ENCODE results near the gene FRMD4A.

The FRMD4A gene

DNA sequence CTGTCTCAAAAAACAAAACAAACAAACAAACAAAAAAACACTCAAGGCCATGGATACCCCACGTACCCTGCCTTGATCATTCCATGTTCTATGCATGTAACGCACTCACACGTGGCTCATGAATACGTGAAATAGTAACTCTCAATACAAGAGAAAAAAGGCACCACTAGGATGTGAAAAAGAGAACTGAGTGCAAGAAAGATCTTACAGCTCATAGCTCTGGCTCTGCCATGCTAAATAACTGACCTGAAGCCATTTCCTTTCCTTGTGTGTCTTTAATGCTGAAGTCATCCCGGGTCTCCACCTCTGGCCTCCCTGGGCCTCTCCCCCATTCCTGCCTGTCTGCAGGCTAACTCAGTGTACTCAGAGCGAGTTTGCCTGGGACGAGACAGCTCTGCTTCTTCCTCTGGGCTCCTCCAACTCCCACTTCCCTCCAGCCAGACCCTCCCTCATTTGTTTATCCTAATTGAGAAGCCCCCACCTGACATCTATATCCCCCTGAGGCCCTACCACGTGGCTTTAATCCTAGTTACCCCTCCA, 626.7 kb downstream of the FRMD4A start:
- DNase-seq (ENCODE audit: low read depth in 2 of 2): no peak

DNA sequence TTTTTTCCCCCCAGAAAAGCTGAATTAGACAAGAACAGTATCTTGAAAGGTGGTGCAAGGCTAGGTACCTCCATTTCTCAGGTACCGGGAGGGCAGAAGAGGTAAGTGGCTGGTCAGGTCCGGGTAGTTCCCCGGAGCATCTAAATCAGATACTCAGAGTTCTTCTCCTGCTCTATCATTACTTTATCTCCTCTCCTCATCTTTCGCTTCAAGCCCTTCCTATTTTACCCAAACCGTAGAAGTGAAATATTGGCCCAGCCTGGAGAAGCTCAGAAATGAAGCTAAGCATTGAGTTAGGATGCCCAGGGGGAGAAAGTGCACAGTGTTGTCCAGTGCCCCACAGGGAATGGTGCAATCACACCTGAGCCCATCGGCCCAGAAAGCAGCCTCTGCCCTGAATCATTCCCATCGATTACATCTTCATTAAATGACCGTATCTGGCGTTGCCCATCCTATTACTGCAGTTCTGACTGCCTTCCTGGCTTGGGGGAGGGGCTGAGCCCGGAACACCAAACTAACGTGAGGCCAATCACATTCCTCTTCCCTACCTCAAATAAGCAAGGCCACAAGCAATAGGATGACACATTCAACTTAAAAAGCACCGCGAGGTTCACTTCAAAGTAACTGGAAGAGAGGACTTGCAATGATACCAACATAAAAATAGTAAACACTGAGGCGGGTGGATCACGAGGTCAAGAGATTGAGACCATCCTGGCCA, 627.5 kb downstream of the FRMD4A start:
- no peak for DNase-seq (ENCODE audit: low read depth in 2 of 2)

GRCh38 chr10:13701157-13701919, 629.4 kb downstream of the FRMD4A start:
- DNase-seq (ENCODE audit: low read depth in 2 of 2): no peak

DNA sequence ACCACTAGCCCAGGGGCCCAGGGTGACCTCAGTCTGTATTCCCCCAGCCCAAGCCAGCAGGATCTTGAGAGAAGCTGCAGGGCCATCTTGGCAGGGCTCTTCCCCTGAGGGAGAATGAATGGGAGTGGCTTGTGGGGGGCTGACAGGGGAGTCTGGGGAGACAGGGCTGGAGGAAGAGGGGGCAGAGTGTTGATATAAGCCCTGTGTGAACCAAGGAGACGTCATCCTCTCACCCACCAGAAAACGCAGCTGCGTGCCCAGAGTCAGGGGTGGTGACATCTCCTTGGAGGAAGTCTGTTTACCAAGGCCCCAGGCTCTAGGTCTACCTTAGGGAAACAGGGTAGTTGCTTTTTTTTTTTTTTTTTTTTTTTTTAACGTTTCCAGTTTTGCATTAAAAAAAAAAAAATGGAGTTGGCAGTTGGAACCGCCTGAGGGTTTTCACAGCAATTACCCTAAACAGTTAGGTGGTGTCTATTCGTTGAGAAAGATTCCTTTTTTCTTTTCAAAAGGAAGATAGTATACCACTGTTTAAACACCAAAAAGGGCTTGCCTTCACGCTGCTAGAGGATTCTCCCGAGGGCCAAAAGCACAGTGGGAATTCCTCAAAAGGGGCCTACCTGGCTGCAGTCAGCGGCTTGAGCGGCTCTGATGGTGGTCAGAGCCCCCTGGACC, 630.1 kb downstream of the FRMD4A start:
- DNase-seq (ENCODE audit: low read depth in 2 of 2): no peak

DNA sequence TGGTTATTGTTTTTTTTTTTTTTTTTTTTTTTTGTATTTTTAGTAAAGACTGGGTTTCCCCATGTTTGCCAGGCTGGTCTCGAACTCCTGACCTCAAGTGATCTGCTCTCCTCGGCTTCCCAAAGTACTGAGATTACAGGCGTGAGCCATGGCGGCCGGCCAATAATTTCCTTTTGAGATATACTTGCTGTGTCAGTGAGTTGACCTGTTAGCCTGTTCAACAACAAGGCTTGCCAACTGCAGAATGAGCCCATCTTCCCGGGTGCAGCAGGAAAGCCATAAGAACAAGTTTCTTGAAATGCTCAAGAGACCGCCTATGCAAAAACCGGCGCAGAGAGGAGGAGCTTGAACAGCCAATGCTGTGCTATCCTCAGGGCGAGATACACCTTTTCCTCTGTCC, 631.5 kb downstream of the FRMD4A start:
- no peak for DNase-seq (ENCODE audit: low read depth in 2 of 2)

- no peak for DNase-seq (ENCODE audit: low read depth in 2 of 2)
Observed at GRCh38 chr10:13698217-13698616, 632.5 kb downstream of the FRMD4A start.

- DNase-seq (ENCODE audit: low read depth in 2 of 2): no peak
Observed at GRCh38 chr10:13696071-13696470, 634.7 kb downstream of the FRMD4A start.

DNA sequence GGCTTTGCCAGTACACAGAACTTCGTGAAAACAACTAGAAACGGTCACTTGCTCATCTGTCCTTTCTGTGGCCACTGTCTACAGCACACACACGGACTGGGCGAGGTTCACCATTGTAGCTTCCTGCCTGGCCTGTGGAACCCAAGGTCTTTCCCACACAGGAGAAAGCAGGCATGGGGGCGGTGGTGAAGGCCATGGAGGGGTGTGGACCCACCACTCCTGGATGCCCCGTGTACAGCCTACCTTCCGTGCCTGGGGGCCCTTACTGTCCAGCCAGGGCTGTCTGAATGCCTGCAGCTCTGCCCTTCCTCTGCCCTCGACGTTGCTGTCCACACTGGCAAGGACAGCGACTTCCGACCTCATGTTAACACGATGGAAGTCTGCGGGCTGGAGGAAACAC, 635.1 kb downstream of the FRMD4A start:
- no peak for DNase-seq (ENCODE audit: low read depth in 2 of 2)

GRCh38 chr10:13693783-13694700, 636.7 kb downstream of the FRMD4A start:
- DNase-seq (ENCODE audit: low read depth in 2 of 2): no peak

DNA sequence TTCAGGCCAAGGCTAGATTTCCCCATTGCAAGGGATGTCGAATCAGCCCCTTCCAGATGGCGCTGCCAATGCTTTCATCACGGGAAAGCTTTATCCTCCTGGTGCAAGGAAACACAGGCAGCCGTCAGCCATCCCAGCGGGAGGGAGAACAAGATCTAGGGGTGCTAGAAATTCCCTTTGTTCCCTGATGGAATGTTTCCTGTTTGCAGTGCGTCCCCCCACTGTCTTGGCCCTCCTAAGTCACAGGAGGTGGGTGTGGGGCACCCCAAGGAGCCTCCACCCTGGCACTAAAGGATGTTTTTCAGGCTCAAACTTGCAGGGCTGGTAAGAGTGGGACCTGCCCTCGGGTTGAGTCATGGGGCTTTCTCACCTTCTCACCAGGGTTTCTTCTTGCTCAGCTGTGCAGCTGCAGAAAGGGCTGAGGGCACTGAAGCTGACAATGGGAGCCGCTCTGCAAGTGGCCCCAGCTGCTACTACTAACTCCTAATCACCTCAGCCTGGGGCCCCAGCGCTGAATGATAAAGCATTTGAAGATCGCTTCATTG, 640.4 kb downstream of the FRMD4A start:
- no peak for DNase-seq (ENCODE audit: low read depth in 2 of 2)

GRCh38 chr10:13686331-13686752, 644.4 kb downstream of the FRMD4A start:
- DNase-seq (ENCODE audit: low read depth in 2 of 2): no peak

- DNase-seq (ENCODE audit: low read depth in 2 of 2): no peak
Observed at GRCh38 chr10:13685885-13686284, 644.8 kb downstream of the FRMD4A start.

DNA sequence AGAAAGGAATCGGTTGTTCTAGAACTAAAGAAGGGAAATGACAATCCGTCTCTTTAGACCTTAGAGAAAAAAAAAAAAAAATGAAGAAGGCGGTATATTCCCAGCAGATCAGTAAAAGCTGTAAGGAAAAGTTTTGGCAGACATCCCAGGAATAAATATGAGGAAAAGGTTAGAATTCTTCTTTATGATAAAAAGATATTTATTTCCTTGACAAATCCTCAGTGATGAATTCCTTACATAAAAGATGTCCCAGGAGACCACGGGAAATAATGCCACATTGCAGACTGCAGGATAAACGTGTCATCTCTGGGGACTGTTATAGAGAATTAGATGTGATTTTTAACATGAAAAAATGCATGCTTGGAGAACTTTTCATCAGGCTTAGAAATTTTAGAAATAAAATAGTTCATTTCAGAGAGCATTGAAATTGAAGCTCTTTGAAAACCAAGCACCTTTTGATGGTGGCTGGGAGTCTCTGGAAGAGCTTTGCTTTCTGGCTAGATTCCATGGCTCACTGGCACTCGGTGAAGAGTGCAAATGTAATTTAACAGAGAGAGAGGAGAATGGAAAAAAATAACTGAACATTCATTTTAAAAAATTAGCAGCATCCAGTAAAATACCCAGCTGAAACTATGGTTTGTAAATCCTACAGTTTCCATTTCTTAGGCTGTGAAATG, 645.8 kb downstream of the FRMD4A start:
- no peak for DNase-seq (ENCODE audit: low read depth in 2 of 2)

- DNase-seq (ENCODE audit: low read depth in 2 of 2): no peak
Observed at GRCh38 chr10:13684252-13684791, 646.4 kb downstream of the FRMD4A start.

GRCh38 chr10:13683017-13683416, 647.7 kb downstream of the FRMD4A start:
- DNase-seq (ENCODE audit: low read depth in 2 of 2): no peak

DNA sequence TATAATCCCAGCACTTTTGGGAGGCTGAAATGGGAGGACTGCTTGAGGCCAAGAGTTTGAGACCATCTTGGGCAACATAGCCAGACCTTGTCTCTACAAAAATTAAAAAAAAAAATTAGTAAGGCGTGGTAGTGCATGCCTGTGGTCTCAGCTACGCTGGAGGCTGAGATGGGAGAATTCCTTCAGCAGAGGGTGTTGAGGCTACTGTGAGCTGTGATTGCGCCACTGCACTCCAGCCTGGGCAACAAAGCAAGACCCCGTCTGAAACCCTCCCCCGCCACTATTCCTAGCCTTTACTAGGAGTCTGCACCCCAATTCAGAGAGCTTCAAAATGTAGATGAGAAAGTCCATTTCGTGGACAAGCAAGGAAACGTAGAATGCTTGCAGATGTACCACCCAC, 648.8 kb downstream of the FRMD4A start:
- no peak for DNase-seq (ENCODE audit: low read depth in 2 of 2)

DNA sequence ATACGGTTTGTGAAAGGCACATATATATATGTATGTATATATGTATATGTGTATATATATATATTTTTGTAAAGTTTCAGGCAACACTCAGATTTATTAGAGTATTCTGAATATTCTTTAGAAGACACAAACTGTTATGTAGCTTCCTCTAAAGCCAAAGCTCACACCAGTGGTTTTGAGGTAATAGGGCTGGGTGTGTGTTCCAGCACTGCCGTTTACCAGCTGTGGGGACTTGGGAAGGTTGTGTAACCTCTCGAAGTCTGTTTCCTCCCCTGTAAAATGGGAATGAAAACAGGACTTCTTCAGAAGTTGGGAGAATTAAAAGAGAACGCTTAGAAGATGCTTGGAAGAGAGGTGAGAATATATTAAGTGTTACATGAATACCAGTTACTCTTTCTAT, 649.2 kb downstream of the FRMD4A start:
- no peak for DNase-seq (ENCODE audit: low read depth in 2 of 2)

DNA sequence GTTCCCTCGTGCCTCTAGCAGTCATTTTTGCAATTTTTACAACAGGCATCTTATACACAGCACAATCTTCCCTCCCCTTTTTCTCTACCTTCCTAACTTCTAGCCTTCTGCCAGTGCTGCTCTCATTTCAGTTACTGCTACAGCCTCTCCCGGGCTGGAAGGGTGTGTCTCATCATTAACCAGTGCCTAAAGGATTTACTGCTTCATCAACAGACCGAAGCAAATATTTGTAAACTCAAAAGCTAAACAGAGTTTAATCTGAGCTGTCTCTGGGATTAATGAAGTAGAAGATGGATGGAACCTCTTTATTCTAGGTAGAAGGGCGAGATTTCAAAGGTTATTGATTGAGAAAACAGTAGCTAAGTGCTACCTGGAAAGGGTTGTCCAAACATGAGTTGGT, 649.6 kb downstream of the FRMD4A start:
- no peak for DNase-seq (ENCODE audit: low read depth in 2 of 2)

DNA sequence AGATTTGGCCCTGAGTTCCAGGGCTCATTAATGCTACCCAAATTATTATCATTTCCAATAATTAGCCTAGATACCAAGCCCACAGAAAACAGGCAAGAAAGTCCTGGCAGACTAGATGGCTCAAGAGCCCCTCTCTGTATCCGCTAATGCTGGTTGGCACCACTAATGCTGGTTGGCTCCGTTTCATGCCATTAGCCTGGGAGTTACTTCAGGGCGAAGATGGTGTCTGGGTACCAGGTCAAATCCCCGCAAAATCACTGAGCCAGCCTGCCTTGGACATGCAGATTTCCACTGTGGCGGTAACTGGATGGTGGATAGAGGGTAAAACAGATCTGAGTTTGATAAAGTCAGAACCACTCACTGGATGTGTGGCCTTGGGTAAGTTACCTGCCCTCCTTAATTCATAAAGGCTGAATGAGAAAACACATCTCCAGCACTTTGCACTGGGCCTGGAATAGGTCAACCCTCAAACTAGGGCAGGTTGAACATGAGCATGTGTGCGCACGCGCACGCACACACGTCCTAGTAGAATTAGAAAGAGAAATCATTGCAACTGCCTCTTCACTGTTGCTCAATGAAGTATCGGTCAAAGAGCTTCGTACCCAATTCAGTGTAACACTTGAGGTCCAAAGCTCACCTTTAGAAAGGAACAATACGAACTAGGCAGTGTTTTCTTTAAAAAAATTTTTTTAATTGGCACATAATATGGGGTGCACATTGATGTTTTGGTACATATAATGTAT, 652.5 kb downstream of the FRMD4A start:
- no peak for DNase-seq (ENCODE audit: low read depth in 2 of 2)
